Esophagus muscularis mucosa (tissue), 4 donors: ENCODE measurements around the gene LRP6.

Experiments used
- EP300 ChIP-seq: sonication (generic); formaldehyde crosslinking; IDR thresholded peaks from one replicate; pipeline ENCODE4 v1.6.1; 2017; ENCODE audit warnings: antibody characterized with exemption
- POLR2AphosphoS5 ChIP-seq, 2 donors: sonication (generic); formaldehyde crosslinking; IDR thresholded peaks; one replicate each; pipeline ENCODE4 v1.6.1; 2017; ENCODE audit warnings: antibody characterized with exemption in 2 of 2
- TF ChIP-seq, protein P1 (sequence below), 3 experiments: fragments of 200-600 bp in 2 of 3; fragments of 450-650 bp in 1 of 3; sonication (generic) in 2 of 3; IDR thresholded peaks; one replicate each; pipeline ENCODE4 v1.5.1; 2017 to 2019; ENCODE audit warnings: antibody characterized with exemption in 3 of 3, mild to moderate bottlenecking in 2 of 3, moderate library complexity in 1 of 3

DNA sequence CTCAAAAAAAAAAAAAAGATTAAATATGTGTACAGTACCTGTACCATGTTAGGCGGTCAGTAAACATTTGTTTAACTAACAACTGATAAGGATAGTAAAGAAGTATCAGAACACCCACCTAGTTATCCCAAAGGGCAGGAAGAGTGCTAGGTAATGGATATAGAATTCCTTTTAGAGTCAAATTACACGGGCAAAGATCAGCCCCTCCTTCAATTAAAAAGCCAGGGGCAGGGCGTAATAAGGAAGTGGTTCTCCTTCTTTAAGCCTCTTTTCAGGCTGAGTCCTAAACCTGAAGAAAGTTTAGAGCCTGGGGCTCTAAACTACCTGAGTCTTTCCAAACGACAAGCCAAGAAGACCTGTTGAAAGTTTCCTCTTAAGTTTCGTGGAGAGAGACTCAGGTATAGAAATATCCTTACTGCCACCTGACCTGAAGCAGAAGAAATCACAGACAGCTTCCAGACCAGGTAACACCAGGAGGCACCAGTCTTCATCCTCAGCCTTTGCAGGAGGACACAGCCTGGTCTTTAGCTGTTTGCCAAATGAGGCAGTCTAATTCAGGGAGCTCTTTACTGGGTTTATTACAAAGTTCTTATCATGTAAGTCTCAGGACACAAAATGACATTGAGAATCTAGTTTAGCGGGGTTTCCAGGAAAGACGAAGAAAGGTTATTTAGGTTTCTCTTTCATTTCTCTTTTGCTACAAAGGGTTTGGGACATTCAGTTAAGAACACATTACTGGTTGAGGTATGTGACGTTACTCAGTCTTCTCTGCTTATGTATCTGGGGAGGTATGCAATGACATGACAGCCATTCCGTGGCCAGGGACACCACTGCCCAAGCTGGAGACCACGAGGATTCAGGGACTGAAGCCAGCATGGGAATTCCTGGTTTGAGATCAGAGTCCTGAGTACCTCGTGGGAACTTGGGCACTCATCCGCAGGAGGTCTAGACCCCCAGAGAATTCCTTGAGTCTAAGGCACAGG, 195.9 kb downstream of the LRP6 start, which contains the start of gene BCL2L14:
- TF ChIP-seq, protein P1, sequence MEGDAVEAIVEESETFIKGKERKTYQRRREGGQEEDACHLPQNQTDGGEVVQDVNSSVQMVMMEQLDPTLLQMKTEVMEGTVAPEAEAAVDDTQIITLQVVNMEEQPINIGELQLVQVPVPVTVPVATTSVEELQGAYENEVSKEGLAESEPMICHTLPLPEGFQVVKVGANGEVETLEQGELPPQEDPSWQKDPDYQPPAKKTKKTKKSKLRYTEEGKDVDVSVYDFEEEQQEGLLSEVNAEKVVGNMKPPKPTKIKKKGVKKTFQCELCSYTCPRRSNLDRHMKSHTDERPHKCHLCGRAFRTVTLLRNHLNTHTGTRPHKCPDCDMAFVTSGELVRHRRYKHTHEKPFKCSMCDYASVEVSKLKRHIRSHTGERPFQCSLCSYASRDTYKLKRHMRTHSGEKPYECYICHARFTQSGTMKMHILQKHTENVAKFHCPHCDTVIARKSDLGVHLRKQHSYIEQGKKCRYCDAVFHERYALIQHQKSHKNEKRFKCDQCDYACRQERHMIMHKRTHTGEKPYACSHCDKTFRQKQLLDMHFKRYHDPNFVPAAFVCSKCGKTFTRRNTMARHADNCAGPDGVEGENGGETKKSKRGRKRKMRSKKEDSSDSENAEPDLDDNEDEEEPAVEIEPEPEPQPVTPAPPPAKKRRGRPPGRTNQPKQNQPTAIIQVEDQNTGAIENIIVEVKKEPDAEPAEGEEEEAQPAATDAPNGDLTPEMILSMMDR (IDR thresholded peaks at IDR 0.05), result no peak
- TF ChIP-seq EP300 (no peak), POLR2AphosphoS5 (IDR thresholded peaks at IDR 0.05) (no peak)
